D721Med (cell line): Measurements from ENCODE around the gene CYTH3.

Experiments
- DNase-seq: peaks from one replicate; pipeline ENCODE4 v3.0.0; 2011; ENCODE audit warnings: low spot score; ENCODE audit not compliant: insufficient read length
- FAIRE-seq: peaks from 2 replicates; lab custom pipeline; 2011; peaks lifted over from hg19 to GRCh38; lab: Jason Lieb, UNC
- CTCF ChIP-seq: IDR thresholded peaks from 2 replicates; pipeline ENCODE4 v1.5.1; 2012; ENCODE audit warnings: mild to moderate bottlenecking, control low read depth; ENCODE audit not compliant: insufficient read depth; ENCODE audit errors: missing control alignments

Gene CYTH3

DNA sequence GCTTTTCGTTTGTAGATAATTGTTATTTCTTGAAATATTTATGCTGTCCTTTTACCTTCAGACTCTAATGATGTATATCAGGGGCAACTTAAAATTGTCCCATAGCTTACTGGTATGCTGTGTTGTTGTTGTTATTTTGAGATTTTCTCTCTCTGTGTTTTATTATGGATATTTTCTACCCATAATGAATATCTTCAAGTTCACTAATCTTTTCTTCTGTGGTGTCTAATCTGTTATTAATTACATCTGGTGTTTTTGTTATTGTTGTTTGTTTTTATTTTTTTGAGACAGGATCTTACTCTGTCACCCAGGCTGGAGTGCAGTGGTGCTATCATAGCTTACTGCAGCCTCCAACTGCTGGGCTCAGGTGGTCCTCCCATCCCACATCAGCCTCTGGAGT, 139.2 kb downstream of the CYTH3 start:
- no peak for DNase-seq
- no peak for FAIRE-seq
- TF ChIP-seq CTCF = no peak

GRCh38 chr7:6130007-6130587, 142.3 kb downstream of the CYTH3 start:
- FAIRE-seq = no peak
- no peak for DNase-seq
- TF ChIP-seq CTCF = no peak

DNA sequence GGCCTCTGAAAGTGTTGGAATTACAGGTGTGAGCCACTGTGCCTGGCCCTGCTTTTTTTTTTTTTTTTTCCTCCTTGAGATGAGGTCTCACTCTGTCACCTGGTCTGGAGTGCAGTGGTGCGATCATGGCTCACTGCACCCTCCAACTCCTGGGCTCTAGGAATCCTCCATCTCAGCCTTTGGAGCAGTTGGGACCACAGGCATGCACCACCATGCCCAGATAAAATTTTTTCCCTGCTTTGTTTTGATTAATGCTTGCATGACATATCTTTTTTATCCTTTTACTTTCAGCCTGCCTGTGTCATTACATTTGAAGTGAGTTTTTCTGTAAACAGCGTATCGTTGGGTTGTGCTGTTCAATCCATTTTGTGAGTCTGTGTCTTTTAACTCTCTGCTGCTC, 144.2 kb downstream of the CYTH3 start:
- DNase-seq = no peak
- no peak for TF ChIP-seq CTCF
- no peak for FAIRE-seq

DNA sequence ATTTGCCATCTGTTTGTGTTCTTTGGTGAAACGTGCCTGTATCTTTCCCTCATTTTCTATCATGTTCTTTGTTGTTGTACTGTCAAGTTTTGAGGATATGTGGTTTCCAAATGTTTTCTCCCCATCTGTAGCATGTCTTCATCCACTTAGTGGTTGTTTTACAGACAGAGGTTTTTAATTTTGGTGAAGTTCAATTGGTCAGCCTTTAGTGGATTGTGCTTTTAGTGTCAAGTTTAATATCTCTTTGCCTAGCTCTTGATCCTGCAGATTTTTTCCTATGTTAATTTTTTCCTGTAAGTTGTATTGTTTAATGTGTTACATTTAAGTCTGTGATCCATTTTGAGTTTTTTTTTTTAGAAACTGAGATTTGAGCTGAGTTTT, 145.3 kb downstream of the CYTH3 start:
- TF ChIP-seq CTCF = no peak
- DNase-seq (no peak), FAIRE-seq (no peak)

GRCh38 chr7:6123843-6124242, 148.6 kb downstream of the CYTH3 start:
- TF ChIP-seq CTCF = no peak
- FAIRE-seq (no peak), DNase-seq (no peak)

GRCh38 chr7:6121141-6121540, 151.3 kb downstream of the CYTH3 start:
- DNase-seq (no peak), FAIRE-seq (no peak)
- no peak for TF ChIP-seq CTCF

DNA sequence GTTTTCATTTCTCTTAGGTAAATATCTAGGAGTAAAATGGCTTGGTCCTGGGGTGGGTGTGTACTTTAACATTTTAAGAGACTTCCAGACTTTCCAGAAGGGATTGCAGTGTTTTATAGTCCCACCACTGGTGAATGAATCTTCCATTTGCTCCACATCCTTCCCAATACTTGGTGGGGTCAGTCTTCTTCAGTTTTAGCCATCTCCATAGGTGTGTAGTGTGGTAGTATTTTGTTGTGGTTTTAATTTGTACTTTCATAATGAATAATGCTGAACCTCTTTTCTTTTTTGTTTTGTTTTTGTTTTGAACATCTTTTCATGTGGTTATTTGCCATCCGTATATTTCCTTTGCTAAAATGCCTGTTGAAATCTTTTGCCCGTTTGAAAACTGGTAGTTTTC, 154.9 kb downstream of the CYTH3 start:
- no peak for FAIRE-seq
- DNase-seq = no peak
- TF ChIP-seq CTCF = no peak
